ELF-1 (cell line): ENCODE data around the gene USP21.
A peak's percentile ranks its signal among the peaks of the same experiment; 100 is the strongest.

ENCODE experiments used
- DNase-seq: peaks from one replicate; pipeline ENCODE4 v3.0.0-alpha.2; 2016; ENCODE audit warnings: low read depth, low spot score

Gene USP21

GRCh38 chr1:161171191-161171590, 11.9 kb downstream of the USP21 start:
- DNase-seq: no peak

GRCh38 chr1:161171696-161172095, 12.4 kb downstream of the USP21 start:
- no peak for DNase-seq

GRCh38 chr1:161172349-161172748, 13.0 kb downstream of the USP21 start:
- no peak for DNase-seq

- DNase-seq: no peak
These were observed 13.6 kb downstream of the USP21 start for GRCh38 chr1:161172776-161173376.

GRCh38 chr1:161173711-161174110, 14.4 kb downstream of the USP21 start:
- no peak for DNase-seq

GRCh38 chr1:161174911-161175310, 15.6 kb downstream of the USP21 start:
- DNase-seq: no peak

- no peak for DNase-seq
These were observed 16.6 kb downstream of the USP21 start for GRCh38 chr1:161175771-161176453.

- no peak for DNase-seq
These were observed 17.3 kb downstream of the USP21 start for GRCh38 chr1:161176468-161177111.

GRCh38 chr1:161177112-161177935, 18.0 kb downstream of the USP21 start, which contains the start of gene B4GALT3:
B4GALT3 (minus strand) TSS chr1:161177507; CDS start chr1:161176060, 1,447 bp downstream.
- DNase-seq: peak; percentile 94

GRCh38 chr1:161177936-161178244, 18.6 kb downstream of the USP21 start:
- DNase-seq: no peak

GRCh38 chr1:161179698-161180097, 20.4 kb downstream of the USP21 start:
- DNase-seq: no peak

GRCh38 chr1:161180639-161181038, 21.3 kb downstream of the USP21 start:
- no peak for DNase-seq

GRCh38 chr1:161182214-161182613, 22.9 kb downstream of the USP21 start:
- DNase-seq: no peak

- DNase-seq: no peak
These were observed 26.0 kb downstream of the USP21 start for GRCh38 chr1:161185282-161185682.

GRCh38 chr1:161185732-161186311, 26.5 kb downstream of the USP21 start:
- no peak for DNase-seq

GRCh38 chr1:161187311-161187710, 28.0 kb downstream of the USP21 start:
- DNase-seq: no peak

GRCh38 chr1:161188381-161188780, 29.1 kb downstream of the USP21 start:
- DNase-seq: no peak

GRCh38 chr1:161189036-161189435, 29.7 kb downstream of the USP21 start:
- DNase-seq: no peak

- DNase-seq: peak; percentile 60
These were observed 31.7 kb downstream of the USP21 start for GRCh38 chr1:161190962-161191521.

- no peak for DNase-seq
These were observed 32.7 kb downstream of the USP21 start for GRCh38 chr1:161191971-161192370.
